GM21737 (cell line): ENCODE results near the gene DOCK1.

Source experiments
- ATAC-seq: cut with Tn5 transposase; IDR thresholded peaks from one replicate; pipeline ENCODE4 v1.9.1; 2021; ENCODE audit warnings: mild to moderate bottlenecking, moderate library complexity; ENCODE audit not compliant: unreplicated experiment

Gene DOCK1

GRCh38 chr10:127442220-127442525 is 536.9 kb downstream of the DOCK1 start:
- no peak for ATAC-seq

GRCh38 chr10:127444155-127444554 is 538.9 kb downstream of the DOCK1 start:
- ATAC-seq = no peak

GRCh38 chr10:127447197-127447596 is 542.0 kb downstream of the DOCK1 start:
- ATAC-seq = no peak

DNA sequence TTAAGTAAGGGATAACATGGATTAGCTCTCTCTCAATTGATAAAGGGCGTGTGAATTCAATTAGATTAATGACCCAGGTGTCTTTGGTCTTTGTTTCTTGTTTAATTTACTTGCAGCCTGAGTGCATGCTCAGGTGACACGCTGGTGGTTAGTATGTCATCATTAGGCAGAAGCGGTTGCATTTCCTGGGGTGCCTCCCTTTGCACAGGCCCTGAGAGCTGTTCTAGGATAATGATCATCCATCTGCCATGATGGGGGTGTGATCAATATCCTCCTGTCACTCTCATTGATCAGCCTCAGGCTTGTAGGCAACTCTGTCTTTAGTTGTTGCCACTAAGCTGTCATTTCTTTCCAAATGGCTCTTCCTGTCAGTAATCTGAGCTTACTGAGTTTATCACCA is 544.3 kb downstream of the DOCK1 start:
- no peak for ATAC-seq

DNA sequence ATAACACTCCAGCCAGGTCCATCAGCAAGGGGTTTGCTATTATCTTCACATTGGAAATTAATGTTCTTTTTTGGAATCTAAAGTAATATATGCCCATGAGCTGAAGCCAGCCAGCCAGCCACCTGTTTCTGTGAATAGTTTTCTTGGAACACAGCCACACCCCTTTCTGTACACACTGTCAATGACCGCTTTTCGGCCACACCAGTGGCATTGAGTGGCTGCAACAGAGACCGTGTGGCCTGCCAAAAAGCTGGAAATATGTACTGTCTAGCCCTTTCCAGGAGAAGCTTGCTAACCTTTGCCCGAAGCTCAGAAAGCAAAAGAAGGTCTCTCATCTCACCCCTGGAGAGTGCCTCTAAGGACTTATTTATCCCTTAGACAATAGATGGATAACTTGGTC is 545.4 kb downstream of the DOCK1 start:
- ATAC-seq = no peak

- ATAC-seq = no peak
Measured at GRCh38 chr10:127451628-127452027, 546.4 kb downstream of the DOCK1 start.

GRCh38 chr10:127452568-127452967 is 547.3 kb downstream of the DOCK1 start:
- ATAC-seq = no peak

GRCh38 chr10:127453706-127454105 is 548.5 kb downstream of the DOCK1 start:
- no peak for ATAC-seq

DNA sequence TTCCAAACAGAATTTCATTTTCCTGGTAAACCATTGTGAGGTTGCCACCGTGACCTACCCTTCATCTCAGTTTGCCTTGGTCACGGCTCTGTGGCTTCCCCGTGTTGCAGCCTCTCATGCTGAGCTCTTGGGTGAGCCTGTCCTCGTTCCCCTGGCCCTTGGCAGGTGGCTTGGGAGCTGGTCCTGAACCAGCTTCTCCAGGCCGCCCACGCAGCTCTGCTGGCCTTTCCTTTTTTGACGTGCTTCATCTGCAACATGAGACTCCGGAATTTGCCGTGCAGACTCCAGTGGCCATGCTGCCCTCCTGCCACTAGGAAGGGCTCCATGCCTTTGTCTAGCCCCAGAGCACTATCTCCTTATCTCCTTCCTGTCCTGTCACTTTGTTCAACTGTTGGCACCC is 550.9 kb downstream of the DOCK1 start:
- no peak for ATAC-seq

DNA sequence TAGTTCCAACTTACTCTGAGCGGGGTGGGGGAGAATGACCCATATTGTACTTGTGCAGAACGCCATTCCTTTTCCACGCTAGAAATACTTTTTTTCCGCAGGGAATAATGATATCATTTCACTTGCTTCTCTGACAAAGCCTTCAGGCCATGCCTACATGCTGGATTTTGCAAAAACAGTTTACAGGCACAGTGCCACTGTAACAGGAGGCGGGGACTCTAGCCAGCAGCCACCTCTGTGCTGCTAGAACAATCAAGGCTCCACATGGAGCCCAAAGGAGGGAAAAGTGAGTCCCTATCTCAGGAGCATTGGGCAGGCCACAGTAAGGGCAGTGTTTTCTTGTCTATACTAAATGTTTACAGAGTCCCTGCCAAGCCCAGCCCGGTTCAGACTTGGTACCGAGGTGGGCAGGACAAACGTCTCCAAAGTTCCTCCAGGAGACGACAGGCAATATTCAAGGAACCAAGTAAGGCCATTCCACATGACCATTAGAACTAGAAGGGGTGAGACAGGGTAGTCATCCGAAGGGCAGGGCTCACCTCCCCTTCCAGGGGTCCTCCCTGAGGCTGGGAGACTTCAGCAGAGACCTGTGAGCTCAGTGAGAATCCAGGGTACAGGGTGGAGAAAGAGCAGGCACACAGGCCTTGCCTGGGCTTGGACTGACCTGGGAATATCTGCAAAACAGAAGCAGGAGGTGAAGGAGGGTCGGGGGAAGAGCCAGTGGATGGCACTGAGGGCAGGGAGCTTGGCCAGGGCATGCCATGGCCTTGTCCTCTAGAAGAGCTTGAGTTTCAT is 553.0 kb downstream of the DOCK1 start:
- no peak for ATAC-seq

DNA sequence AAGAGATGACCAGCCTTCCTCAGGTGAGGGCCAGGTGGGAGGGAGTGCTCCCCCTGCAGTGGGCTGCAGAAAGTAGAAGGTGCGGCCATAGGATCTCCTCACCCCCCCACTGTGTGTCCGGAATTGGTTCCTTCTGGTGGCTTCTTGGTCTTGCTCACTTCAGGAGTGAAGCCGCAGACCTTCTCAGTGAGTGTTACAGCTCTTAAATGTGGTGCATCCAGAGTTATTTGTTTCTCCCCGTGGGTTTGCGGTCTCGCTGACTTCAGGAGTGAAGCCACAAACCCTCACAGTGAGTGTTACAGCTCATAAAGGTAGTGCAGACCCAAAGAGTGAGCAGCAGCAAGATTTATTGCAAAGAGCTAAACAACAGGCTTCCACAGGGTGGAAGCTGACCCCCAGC is 553.6 kb downstream of the DOCK1 start:
- no peak for ATAC-seq

GRCh38 chr10:127459918-127460317 is 554.7 kb downstream of the DOCK1 start:
- no peak for ATAC-seq

DNA sequence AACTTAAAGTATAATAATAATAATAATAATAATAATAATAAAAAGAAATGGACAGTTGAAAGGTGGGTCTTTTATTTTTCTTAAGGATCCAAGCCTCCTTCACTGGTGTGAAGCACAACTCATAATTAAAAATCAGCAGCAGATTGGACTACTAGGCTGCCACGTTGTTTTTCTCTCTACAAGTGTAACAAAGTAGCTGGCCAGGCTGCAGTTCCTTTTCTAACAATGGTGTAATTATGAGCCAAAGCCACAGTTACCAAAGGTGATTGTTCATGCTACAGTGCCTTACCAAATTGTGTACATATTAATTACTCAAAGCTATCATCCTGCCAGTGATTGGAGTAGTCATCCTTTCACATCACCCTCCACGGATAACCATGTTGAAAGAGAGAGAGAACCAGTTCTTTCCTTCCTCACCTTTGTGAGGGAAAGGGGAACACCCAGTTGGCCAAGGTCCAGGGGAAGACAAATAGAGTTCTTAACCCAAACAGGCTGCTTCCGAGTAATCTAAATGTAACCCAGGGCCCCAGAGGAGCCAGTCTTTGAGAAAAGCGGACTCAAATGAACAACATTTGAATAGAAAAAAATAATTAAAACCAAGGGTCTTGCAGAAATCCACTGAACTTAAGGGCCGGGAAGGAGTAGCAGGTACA is 557.5 kb downstream of the DOCK1 start:
- no peak for ATAC-seq

- no peak for ATAC-seq
Measured at GRCh38 chr10:127463548-127463947, 558.3 kb downstream of the DOCK1 start.

DNA sequence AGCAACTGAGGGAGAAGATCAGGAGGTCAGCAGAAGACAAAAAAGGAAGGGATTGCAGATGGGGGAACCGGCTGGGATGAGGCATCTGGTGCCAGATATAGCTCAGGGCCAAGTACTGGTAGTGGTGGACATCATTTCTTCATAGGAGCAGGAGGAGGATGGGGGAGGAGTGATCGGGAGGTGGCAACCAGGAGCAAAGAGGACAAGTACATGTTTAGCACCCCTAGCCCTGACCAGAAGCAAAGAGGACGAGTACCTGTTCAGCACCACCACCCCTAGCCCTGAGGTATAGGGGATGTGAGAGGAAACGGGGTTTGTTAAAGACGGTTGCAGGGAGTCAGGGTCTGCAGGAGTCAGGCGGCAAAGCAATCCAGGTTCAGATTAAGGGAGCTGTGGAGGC is 559.3 kb downstream of the DOCK1 start:
- no peak for ATAC-seq

- no peak for ATAC-seq
Measured at GRCh38 chr10:127467811-127468210, 562.6 kb downstream of the DOCK1 start.

DNA sequence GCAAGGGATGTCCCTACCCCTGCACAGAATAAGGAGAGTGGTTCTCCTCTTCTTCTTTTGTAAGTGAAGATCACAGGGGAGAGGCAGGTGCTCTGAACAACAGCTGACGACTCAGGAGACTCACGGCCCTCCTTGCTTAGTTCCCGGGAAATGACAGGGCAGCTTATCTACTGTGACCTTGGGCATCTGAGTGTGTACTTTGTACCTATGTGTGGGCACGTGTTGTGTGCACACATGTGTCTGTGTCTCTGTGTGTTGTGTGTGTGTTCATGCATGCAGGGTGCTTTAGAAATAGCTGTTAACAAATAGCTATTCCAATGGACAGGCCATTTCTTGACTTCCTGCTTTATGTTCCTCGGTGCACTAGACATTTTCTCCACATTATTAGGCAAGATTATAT is 563.4 kb downstream of the DOCK1 start:
- ATAC-seq = no peak

DNA sequence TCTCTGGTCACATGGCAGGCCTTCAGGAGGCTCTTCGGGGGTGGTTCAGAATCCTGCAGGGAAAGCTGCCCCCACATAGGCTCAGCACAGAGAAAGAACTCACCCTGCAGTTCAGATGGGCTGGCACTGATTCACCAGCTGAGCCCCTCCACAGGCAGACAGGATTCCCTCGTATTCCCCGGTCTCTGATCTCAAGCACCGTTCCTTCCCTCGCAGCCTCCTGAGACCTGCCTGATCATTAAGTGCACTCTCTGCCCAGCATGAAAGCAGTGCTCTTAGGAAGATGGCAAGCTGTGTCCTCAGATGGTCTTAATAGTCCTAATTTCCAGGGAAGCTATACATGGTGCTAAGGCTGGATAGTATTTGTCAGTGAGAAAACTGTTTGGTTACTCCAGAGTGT is 565.7 kb downstream of the DOCK1 start:
- ATAC-seq = no peak

DNA sequence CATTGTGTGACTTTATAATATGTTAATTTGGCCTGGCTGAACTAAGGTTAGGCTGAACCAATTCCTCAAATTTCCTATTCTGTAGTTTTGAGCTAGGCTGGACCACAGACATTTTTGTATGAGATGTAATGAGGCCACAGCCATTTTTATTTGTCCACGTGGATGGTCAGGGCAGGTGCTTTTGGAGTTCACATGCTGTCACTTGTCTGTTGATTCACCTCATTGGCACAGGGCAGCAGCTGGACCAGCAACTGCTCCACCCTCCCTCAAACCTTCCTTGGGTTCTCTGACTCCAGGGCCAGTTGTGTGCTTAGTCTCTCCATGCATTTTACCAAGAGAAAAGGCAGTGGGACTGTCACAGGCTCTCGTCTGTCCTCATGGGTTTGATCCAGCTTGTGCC is 567.7 kb downstream of the DOCK1 start:
- no peak for ATAC-seq

DNA sequence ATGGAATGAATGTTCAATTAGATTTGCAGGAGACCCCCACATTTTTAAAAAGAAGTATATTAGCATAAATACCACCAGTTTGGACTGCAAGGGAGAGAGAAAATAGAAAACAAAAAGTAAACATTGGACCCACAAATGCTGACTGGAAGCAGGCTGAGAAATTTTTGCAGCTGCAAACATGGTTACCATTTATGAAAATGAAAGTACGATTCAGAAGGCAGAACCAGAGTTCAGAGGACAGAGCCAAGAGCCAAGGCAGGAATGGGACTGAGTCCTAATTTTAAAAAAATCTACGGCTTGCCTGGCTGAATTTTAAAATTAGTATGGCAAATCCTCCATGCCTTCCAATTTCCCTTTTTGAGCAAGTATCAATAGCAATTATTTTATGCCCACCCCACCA is 569.3 kb downstream of the DOCK1 start:
- no peak for ATAC-seq

DNA sequence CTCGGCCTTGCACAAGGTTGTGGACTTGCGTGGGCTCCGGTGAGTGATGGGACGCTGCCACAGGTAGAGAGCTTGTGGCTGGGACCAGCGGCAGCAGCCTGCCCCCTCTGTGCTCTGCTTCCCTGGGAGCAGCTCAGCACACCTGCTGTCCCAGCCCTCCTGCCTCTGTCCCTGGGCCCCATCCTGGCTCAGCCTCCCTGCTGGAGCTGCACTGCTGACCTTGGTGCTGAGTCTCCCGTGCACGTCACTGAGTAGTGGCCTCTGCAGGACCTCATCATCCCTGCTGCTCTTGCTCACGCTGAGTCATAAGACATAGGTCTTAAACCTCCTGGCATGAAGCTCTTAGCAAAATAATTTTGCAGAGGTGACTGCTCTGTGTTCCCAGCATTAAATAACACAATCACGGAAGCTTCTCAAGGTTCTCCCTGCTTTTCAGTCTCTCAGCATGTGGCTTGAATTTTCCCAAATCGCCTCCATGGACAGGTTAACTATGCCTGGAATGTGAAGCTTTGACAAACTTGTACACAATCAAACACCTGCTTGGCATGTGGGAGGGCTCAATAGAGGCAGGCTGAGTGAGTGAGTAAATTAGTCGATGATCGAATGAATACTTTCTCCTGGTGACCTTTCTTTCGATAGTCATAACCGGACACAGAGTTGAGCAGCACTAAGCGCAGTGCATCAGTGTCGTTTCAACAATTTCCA is 580.1 kb downstream of the DOCK1 start:
- no peak for ATAC-seq

GRCh38 chr10:127486355-127486754 is 581.1 kb downstream of the DOCK1 start:
- ATAC-seq = no peak
